ENCODE data around the gene ANO9.

DNA sequence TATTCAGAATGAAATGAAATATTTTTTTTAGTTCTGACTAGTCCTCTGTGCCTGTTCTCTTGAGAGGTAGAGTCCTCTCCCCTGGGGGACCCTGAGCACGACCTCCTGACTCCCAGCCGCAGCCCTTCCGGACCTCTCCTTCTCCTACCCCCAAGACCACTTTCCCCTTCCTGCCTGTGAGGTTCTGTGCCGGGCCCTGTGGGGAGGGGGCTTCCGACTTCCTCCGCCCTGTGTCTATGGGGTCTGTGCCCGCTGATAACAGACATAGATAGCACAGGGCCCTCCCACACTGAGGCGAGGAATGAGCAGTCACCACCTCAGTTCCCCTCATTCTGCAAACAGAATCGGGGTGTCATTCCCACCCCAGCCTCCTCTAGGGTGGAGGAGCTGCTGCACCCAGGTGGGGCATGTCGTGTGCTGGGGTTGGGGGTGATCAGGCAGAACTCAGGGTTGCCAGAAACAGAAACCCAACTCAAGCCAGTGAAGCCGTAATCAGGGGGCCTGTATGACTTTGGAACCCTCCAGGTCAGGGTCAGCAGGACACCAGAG is 59.7 kb downstream of the ANO9 start:
- TF ChIP-seq CTCF (IDR thresholded peaks at IDR 0.05) (no peak), POLR2A (IDR thresholded peaks at IDR 0.05) (no peak), POLR2AphosphoS5 (IDR thresholded peaks at IDR 0.05) (no peak)

Measured in upper lobe of left lung (tissue), 4 donors.